PFSK-1 (cell line): ENCODE measurements around the gene EIF3L.

Source experiments
- FOXP2 ChIP-seq: optimal IDR thresholded peaks from 2 replicates; pipeline ENCODE3; 2011; ENCODE audit warnings: borderline replicate concordance, control low read depth, inconsistent platforms; ENCODE audit not compliant: insufficient read depth; ENCODE audit errors: extremely low read length, extremely low read depth
- POLR2AphosphoS5 ChIP-seq: IDR thresholded peaks from 2 replicates; pipeline ENCODE4 v1.6.1; 2012; ENCODE audit warnings: low read depth, mild to moderate bottlenecking, control low read depth, low read length, moderate library complexity
- REST ChIP-seq, 2 experiments: IDR thresholded peaks; 2 replicates each; pipeline versions ENCODE4 v1.6.1 to v1.8.0; 2011 to 2012; ENCODE audit warnings: low read depth in 2 of 2, low read length in 2 of 2, control low read depth in 1 of 2, inconsistent platforms in 1 of 2, mild to moderate bottlenecking in 1 of 2, moderate library complexity in 1 of 2; ENCODE audit not compliant: insufficient read depth in 1 of 2
- SIN3A ChIP-seq: IDR thresholded peaks from 2 replicates; pipeline ENCODE4 v1.6.1; 2012; ENCODE audit warnings: mild to moderate bottlenecking, low read length, moderate library complexity, borderline replicate concordance; ENCODE audit not compliant: insufficient read depth
- TAF1 ChIP-seq: IDR thresholded peaks from 2 replicates; pipeline ENCODE4 v1.6.1; 2012; ENCODE audit warnings: low read length, control low read depth, borderline replicate concordance; ENCODE audit not compliant: insufficient read depth

Gene EIF3L

DNA sequence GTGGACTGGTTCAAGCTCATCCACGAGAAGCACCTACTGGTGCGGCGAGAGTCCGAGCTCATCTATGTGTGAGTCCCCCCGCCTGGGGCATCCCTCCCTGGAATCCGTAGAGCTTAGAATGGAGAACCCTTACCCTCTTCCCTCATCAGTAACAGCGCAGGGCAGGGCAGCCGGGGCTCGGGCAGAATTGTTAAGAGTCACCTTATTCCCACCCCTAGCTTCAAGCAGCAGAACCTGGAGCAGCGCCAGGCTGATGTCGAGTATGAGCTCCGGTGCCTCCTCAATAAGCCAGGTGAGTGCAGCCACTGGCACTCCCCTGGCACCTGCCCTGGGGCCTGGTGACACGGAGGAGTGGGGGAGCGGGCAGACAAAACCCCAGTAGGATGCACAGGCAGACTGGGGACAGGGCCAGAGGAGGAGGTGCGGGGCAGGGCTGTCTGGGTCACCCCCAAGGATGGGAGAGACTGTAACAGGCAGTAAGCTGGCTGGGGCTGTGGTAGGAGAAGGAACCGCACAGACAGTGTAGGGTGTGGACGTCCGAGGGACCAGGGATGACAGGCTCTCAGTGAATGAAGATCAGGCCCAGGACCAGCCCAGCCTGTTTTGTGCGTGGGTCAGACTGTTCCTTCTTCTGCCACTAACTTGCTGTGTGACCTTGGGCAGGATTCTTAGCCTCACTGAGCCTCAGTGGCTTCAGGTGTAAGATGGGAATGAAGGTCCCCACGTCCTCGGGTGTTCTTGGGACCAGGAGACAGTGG, 83.8 kb downstream of the EIF3L start:
- TF ChIP-seq TAF1 (no peak), SIN3A (no peak), POLR2AphosphoS5 (no peak), FOXP2 (no peak), REST (IDR thresholded peaks at IDR 0.05; ENCODE audit: insufficient read depth in 1 of 2, low read depth in 2 of 2, low read length in 2 of 2) (no peak)

DNA sequence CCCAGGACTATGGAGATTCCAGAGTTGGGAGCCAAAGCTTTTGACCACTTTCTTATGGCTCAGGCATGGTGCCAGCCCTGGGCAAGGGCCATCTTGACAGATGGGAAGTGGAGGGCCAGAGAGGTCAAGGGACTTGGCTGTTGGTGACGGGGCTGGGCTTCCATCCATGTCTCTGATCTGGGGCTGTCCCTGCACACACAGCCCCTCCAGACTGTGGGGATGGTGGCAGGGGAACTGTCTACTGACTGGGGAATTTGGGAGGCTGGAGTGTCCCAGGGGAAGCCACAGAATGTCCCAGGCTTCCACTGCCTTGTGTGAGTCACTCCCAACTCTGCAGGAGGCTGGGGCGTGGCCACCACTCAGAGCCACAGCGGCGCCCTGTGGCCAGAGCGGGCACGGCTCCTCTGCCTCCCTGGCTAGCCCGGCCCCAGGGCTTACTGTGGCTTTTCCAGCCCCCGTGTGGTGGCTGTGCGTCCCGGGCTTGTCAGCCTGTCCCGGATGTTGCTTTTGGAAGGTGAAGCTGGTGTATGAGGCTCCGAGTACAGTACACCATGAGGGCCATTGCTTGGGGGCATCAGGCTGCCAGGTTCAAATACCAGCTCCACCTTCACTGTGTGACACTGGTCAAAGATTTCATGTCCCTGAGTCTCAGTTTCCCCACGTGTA, 84.6 kb downstream of the EIF3L start:
- TF ChIP-seq FOXP2 (peak; percentile 96), TAF1 (no peak), SIN3A (no peak), POLR2AphosphoS5 (no peak), REST (IDR thresholded peaks at IDR 0.05; ENCODE audit: insufficient read depth in 1 of 2, low read depth in 2 of 2, low read length in 2 of 2) (0 out of 4 replicates have a peak, but pooled peaks of 1 of the 2 experiments have one; percentile 8)
